GM12891 (cell line): Measurements from ENCODE around the gene KLF9.

ENCODE experiments used
- POLR2A ChIP-seq: IDR thresholded peaks from 2 replicates; pipeline ENCODE4 v1.6.1; 2011; ENCODE audit warnings: low read depth, low read length, control low read depth
- POLR2AphosphoS5 ChIP-seq: IDR thresholded peaks from 2 replicates; pipeline ENCODE4 v1.6.1; 2011; ENCODE audit warnings: low read depth, low read length, control low read depth
- TAF1 ChIP-seq: IDR thresholded peaks from 2 replicates; pipeline ENCODE4 v1.6.1; 2011; ENCODE audit warnings: low read depth, low read length, control low read depth

DNA sequence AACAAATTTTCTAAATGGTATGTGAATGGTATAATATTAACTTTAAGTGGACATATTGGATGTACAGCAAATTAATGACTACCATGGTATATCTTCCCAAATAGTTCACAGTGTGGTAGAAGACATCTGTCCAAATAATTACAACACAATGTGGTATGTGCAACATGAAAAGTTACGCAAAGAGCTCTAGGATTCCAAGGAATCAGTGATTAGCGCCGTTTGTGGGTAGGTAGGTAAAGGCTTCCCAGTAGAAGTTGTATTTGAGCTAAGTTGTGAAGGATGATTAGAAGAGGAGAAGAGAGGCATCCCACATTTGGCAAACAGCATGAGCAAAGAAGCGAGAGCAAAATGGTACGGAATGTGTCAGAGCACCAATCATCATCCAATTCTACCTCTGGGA lies 14.3 kb upstream of the KLF9 start:
- TF ChIP-seq POLR2AphosphoS5 (no peak), POLR2A (no peak), TAF1 (no peak)
